GM18519 (cell line): ENCODE results near the gene RYR1.
"Not testable (repeated sequence)": the region's sequence is repeated elsewhere in the genome, so short reads cannot be mapped to it uniquely, and the experiment has no call there.

ENCODE experiments used
- ATAC-seq: cut with Tn5 transposase; IDR thresholded peaks from one replicate; pipeline ENCODE4 v1.9.1; 2021; ENCODE audit warnings: mild to moderate bottlenecking, moderate library complexity; ENCODE audit not compliant: unreplicated experiment, low FRiP score

RYR1 gene

GRCh38 chr19:38553239-38553638 lies 119.7 kb downstream of the RYR1 start:
- ATAC-seq, result not testable (repeated sequence)

DNA sequence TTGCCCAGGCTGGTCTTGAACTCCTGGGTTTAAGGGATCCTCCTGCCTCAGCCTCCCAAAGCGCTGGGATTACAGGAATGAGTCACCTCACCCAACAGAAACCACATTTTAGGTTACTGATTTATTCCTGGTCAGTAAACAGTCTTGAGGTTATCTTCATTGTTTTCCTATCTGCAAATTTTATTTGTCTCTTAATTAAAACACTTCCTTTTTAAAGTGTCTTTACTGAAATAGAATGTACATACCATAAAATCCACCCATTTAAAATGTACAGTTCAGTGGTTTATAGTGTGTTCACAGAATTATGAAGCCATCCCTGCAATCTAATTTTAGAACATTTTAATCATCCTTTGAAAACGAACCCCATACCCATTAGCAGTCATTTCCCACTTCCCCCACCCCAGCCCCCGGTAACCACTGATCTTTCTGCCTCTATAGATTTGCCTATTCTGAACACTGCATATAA lies 121.2 kb downstream of the RYR1 start:
- ATAC-seq, result no peak

GRCh38 chr19:38555200-38555599 lies 121.7 kb downstream of the RYR1 start:
- ATAC-seq, result no peak

GRCh38 chr19:38556521-38557174 lies 123.2 kb downstream of the RYR1 start:
- ATAC-seq, result no peak

DNA sequence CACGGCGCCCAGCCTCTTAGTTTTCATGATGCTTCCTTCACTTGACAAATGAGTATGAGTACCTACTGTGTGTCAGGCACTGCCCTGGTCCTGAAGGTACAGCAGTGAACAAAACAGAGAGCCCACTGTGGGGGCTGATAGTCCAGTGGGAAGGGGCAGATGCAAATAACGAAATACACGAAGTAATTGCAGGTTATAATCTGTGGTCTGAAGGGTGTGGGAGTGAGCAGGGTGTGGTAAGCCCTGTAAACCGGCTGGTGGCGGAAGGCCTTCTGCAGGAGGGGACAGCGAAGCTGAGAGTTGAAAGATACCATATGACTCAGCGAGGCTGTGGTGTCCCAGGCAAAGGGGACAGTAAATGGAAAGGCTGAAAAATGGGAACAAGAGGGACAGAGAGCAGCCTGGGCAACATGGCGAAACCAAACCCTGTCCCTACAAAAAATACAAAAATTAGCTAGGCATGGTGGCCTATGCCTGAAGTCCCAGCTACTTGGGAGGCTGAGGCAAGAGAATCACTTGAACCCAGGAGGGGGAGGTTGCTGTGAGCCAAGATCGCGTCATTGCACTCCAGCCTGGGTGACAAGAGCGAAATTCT lies 123.8 kb downstream of the RYR1 start:
- ATAC-seq, result no peak

GRCh38 chr19:38558933-38559332 lies 125.4 kb downstream of the RYR1 start:
- ATAC-seq, result not testable (repeated sequence)

- ATAC-seq, result peak; percentile 62
Measured at GRCh38 chr19:38559428-38560401, 126.2 kb downstream of the RYR1 start.

- ATAC-seq, result no peak
Measured at GRCh38 chr19:38561053-38561606, 127.6 kb downstream of the RYR1 start.

DNA sequence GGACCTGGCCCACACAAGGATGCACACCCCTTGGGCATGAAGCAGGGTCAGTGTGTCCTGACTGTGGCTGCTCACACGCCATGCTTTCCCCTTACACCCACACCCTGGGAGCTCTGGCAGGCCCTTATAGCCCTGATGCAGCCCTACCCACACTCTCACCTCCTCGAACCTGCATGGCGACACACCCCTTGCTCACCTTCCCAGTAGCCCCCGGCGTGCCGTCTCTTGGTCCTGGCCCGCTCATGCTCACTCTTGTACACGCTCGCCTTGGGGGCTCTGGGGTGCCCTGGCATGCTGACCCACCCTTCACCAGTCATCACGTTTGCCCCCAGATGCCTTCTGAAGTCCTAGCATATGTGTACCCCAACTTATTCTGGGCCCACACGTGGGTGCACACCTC lies 128.2 kb downstream of the RYR1 start:
- ATAC-seq, result no peak

DNA sequence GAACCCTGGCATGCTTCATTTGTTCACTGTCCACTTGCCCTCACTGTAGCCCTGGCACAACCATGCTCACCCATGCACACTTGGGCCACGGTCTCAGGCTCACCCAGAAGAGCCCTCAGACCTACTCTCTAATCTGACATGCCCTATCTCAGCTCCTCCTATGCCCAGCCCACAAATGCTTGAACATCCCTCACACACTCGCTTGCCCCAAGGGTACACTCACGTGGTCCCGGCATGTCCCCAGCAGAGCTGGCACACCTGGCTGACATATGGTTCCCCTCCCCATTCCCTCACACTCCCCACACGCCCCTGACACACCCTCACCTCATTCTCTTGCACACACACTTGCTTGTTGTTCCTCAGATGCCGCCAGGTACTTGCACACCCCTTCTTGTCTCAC lies 128.6 kb downstream of the RYR1 start:
- no peak for ATAC-seq

GRCh38 chr19:38563475-38563874 lies 130.0 kb downstream of the RYR1 start:
- no peak for ATAC-seq

- ATAC-seq, result no peak
Measured at GRCh38 chr19:38564981-38565690, 131.6 kb downstream of the RYR1 start.

DNA sequence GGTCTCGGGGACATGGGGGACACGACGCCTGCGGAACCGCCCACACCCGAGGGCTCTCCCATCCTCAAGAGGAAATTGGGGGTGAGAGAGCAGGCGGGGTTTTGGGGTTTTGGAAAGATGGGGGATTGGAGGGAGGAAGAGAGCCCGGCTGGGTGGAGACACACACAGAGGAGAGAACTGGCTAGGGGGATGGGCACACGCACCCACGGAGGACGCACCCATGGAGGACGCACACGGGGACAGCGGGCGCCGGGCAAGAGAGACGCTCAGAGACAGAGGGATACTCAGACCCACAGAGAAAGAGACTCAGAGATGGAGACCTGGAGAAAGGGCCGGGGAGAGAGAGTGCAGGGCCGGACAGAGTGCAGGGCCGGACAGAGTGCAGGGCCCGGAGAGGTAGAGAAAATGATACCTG lies 132.2 kb downstream of the RYR1 start:
- no peak for ATAC-seq

- no peak for ATAC-seq
Measured at GRCh38 chr19:38569368-38569983, 136.0 kb downstream of the RYR1 start.

DNA sequence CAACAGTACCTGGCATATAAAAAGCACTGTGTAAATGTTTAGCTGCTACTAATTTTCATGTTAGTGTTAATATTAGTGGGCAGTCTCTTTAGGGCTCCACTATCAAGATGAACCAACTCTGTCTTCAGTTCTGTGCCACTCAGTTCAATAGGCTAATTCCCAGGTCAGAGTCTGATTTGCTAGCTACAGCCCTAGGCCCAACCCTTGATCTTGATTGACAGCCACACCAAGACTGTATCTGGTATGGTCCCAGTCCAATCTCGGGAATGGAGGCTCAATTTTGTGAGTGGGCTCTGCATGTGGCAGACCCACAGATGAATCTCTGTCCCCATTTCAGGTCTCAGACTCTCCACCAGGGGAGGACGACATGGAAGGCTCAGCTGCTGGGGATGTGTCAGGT lies 138.2 kb downstream of the RYR1 start:
- no peak for ATAC-seq

GRCh38 chr19:38577826-38578225 lies 144.3 kb downstream of the RYR1 start:
- ATAC-seq, result no peak

DNA sequence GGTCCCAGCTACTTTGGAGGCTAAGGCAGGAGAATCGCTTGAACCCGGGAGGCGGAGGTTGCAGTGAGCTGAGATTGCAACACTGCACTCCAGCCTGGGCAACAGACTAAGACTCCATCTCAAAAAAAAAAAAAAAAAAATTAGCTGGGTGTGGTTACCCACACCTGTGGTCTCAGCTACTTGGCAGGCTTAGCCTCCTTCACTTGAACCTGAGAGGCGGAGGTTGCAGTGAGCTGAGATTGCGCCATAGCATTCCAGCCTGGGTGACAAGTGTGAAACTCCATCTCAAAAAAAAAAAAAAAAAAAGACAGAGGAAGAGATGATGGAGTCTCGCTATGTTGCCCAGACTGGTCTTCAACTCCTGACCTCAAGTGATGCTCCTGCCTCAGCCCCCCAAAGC lies 145.8 kb downstream of the RYR1 start:
- not testable (repeated sequence) for ATAC-seq

DNA sequence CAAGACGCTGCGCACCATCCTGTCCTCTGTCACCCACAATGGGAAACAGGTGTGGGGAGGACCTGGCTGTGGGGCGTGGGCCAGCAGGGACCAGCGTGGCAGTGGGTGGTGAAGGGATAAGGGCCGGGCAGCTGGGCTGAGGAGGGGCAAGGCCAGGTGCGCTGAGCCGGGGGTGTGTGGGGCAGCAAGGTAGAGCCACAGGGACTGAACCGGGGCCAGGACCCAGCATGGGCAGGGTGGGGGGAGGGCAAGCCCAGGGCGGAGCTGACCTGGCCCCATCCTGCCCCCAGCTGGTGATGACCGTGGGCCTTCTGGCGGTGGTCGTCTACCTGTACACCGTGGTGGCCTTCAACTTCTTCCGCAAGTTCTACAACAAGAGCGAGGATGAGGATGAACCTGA lies 146.6 kb downstream of the RYR1 start:
- no peak for ATAC-seq

DNA sequence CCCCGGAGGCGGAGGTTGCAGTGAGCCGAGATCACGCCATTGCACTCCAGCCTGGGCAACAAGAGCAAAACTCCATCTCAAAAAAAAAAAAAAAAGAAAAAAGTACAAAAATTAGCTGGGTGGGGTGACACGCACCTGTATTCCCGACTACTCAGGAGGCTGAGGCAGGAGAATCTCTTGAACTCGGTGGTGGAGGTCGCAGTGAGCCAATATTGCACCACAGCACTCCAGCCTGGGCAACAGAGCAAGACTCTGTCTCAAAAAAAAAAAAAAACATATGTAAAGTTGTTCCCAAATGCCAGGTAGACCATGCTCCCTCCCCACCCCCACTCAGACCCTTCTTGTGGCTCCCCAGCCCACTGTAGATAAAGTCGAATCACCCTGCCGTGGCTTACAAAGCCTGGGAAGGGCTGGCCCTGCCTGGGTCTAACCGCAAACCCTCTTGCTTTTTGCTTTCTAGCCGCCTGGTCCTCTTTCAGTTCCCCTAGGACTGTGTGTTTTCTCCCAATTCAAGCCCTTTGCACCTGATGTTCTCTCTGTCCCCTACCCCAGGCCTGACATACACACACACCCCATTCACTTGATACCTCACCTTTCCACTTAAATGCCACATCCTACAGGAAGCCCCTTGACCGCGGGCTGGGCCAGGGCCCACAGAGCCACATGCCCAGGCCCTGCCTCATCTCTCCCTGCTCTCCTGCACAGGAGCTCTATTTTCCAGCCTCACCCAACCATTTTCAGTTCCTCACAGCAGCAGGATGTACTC lies 149.9 kb downstream of the RYR1 start:
- no peak for ATAC-seq
